ENCODE data around the gene ZNF804B.

The ZNF804B gene

GRCh38 chr7:89332026-89332425 is 572.5 kb downstream of the ZNF804B start:
- ChIA-PET POLR2A (no interaction called here), CTCF (no interaction called here)
- no peak for DNase-seq (ENCODE audit: low read depth, low spot score)

GRCh38 chr7:89334797-89335196 is 575.3 kb downstream of the ZNF804B start:
- ChIA-PET POLR2A (no interaction called here), CTCF (no interaction called here)
- DNase-seq (ENCODE audit: low read depth, low spot score) = no peak
- no peak for TF ChIP-seq CTCF (IDR thresholded peaks at IDR 0.05; ENCODE audit: insufficient read depth, low read length, missing control alignments)
- H3K4me3 ChIP-seq (ENCODE audit: low read depth, low read length) = no peak overlapping the region

More at GRCh38 chr7:89332026-89332425, 572.5 kb downstream of the ZNF804B start:
- H3K4me3 ChIP-seq (ENCODE audit: low read depth, low read length) = no peak overlapping the region
- TF ChIP-seq CTCF (IDR thresholded peaks at IDR 0.05; ENCODE audit: insufficient read depth, low read length, missing control alignments) = no peak

- DNase-seq (ENCODE audit: low read depth, low spot score) = no peak
- POLR2A ChIA-PET = no interaction called here
- CTCF ChIA-PET = no interaction called here
- no peak overlapping the region for H3K4me3 ChIP-seq (ENCODE audit: low read depth, low read length)
- no peak for TF ChIP-seq CTCF (IDR thresholded peaks at IDR 0.05; ENCODE audit: insufficient read depth, low read length, missing control alignments)
Observed at GRCh38 chr7:89335490-89335889, 576.0 kb downstream of the ZNF804B start.

- ChIA-PET POLR2A (no interaction called here), CTCF (no interaction called here)
- no peak overlapping the region for H3K4me3 ChIP-seq (ENCODE audit: low read depth, low read length)
- DNase-seq (ENCODE audit: low read depth, low spot score) = no peak
- TF ChIP-seq CTCF (IDR thresholded peaks at IDR 0.05; ENCODE audit: insufficient read depth, low read length, missing control alignments) = no peak
Observed at GRCh38 chr7:89336121-89336520, 576.6 kb downstream of the ZNF804B start.

GRCh38 chr7:89339748-89340147 is 580.2 kb downstream of the ZNF804B start:
- CTCF ChIA-PET = no interaction called here
- POLR2A ChIA-PET = no interaction called here
- no peak overlapping the region for H3K4me3 ChIP-seq (ENCODE audit: low read depth, low read length)
- no peak for TF ChIP-seq CTCF (IDR thresholded peaks at IDR 0.05; ENCODE audit: insufficient read depth, low read length, missing control alignments)
- no peak for DNase-seq (ENCODE audit: low read depth, low spot score)

GRCh38 chr7:89357121-89357520 is 597.6 kb downstream of the ZNF804B start:
- H3K4me3 ChIP-seq (ENCODE audit: low read depth, low read length) = no peak overlapping the region
- no peak for DNase-seq (ENCODE audit: low read depth, low spot score)
- CTCF ChIA-PET = no interaction called here
- TF ChIP-seq CTCF (IDR thresholded peaks at IDR 0.05; ENCODE audit: insufficient read depth, low read length, missing control alignments) = no peak
- POLR2A ChIA-PET = no interaction called here
